NCI-H226 (cell line): ENCODE results near the gene SLC35A2.

Experiments
- DNase-seq: peaks from one replicate; pipeline ENCODE4 v3.0.0-alpha.2; 2015

Gene SLC35A2

DNA sequence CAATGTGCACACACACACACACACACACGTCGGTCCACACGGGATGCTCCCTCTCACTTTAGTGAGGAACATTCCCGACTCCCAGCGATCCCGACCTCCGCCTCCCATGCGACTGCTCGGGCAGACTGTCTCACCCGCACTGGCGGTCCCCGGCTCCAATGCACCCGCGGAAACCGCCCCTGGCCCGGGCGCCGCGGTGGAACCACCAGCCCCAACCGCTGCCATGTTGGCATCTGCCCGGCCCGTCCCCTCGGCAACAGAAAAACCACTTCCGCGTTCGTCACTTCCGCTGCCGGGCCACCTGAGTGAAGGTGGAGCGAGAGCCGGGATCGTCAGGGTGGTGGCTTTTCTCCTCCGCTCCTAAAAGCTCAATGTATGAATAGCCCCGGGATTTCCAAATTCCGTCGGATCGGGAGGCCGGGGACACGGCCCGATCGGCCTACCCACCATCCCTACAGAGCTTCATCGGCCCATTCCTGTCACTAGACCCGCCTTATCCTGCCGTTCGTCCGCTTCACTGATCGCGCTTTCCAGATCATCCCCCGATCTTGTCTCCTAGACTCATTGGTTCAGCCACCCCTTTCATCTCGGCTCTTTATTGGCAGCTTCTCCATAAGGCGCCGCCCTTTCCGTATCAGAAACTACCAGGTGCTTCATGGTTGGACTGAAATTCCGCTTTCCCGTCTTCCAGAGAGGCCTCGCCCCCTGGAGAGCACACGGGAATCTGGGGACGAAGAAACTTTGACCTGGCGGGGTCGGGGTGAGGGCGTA lies at the start of gene SLC35A2:
Gene SLC35A2, minus strand, starts transcription at position 235 of the 771 bp plus-strand sequence. Its CDS starts 10 bp downstream, at position 225.
- peak; percentile 80 for DNase-seq

DNA sequence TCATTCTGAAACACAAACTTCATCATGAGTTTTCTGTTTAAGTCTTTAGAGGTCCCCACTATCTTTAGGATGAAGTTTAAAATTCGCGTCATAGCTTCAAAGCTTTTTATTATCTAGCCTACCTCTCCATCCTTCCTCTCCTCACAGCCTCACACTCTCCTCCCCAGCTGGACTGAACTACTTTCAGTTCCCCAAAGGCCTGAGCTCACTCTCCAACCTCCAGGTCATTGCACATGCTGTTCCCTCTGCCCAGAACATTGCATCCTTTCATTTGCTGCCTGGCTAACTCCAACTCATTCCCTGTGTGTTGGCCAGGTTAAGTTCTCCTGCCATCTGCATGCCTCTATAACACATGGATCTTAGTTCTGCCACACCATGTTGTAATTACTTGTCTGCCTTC lies 48.8 kb upstream of the SLC35A2 start:
- DNase-seq: no peak

DNA sequence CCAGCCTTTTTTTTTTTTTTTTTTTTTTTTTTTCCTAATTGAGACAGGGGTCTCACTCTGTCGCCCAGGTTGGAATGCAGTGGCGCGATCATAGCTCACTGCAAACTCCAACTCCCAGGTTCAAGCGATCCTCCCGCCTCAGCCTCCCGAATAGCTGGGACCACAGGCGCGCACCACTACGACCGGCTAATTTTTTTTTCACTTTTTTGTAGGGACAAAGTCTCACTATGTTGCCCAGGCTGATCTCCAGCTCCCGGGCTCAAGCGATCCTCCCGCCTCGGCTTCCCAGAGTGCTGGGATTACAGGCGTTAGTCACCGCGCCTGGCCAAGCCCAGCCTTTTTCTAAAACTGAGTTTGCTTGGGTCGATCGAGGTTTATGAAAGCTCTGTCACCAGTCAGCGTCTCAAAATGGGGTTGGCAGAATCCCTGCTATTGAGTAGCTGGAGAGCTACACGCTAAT lies 47.2 kb upstream of the SLC35A2 start:
- peak; percentile 1 for DNase-seq

DNA sequence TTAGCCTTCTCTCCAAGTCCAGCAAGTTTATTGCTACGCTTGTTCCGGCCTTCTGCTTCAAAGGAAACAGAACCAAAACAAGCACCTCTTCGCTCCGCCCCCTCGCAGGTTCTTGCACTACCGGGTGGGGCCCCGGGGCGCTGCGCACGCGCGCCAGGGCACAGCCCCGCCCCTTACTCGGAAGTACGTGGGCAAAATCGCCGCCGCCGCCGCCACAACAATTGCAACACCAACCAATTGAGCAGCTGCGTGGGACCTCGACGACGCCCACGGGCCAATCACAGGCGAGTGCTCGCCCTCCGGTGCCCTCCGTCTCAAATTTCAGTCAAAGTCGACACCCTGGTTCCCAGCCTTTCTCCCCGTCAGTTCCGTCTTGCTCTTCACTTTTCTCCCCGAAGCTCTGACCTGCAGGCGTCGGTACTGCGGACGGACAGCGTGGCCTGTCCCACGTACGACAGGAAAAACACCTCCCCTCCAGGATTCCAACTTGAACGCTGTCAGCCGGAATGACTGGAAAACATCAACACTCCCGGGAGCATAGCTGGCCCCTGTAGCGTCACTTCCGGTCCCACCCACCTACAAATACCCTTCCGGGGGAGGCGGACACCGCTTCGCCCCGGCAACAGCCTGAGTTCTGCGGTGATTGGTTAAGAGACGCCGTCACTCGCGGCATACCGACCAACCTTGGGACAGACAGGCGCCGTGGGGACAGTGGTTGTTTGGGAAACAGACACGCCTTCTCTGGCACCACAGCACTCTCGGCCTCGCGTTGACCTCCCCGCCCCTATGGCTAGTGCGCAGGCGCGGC lies 46.6 kb upstream of the SLC35A2 start:
- DNase-seq: peak; percentile 91

DNA sequence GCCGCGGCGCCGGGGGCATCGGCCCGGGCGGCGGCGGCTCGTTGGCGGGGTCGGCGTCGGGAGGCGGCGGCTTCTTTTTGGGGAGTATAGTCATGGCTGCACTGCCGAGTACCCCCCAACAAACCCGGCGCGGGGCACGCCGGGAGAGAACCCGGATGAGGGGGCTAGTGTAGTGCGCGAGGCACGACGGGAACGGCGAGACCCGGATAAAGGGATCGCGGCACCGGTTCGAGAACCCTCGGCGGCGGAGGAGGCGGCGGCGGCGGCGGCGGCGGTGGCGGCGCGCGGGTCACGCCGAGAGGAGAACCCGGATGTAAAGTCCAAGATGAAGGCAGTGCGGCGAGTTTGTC lies 46.0 kb upstream of the SLC35A2 start, which contains the start of gene OTUD5:
Gene OTUD5, minus strand, starts transcription at position 131 of the 350 bp plus-strand sequence. Its CDS starts 37 bp downstream, at position 94.
- peak; percentile 51 for DNase-seq

DNA sequence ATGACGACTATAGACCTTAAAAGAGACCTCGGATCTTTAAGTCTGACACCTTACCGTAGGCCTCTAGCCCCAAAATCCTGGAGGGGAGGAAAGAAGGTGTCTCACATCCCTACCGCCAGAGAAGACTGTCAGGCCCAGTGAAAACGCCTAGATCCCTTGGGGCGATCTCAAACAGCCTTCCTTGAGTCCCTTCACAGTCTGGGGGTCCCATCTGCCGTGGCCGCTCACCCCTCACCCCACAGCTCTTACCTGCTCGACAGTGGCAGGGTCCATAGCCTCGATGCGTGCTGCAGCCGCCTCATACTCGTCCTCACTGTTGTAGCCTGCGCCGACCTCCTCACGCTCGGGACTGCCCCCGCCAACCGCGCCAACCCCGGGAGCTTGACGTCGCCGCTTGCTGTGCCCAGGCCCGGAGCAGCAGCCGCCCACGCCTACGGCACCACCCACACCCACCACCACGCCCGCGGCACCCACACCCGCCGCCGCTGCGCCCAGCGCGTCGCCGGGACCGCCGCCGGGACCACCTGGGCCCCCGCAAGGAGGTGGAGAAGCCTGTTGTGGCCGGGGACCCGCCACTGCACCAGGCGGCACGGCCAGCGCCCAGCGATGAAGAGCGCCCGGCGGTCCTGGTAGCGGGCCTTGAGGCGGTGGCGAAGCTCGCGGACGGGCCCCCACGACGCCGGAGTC lies 45.4 kb upstream of the SLC35A2 start:
- DNase-seq: no peak

DNA sequence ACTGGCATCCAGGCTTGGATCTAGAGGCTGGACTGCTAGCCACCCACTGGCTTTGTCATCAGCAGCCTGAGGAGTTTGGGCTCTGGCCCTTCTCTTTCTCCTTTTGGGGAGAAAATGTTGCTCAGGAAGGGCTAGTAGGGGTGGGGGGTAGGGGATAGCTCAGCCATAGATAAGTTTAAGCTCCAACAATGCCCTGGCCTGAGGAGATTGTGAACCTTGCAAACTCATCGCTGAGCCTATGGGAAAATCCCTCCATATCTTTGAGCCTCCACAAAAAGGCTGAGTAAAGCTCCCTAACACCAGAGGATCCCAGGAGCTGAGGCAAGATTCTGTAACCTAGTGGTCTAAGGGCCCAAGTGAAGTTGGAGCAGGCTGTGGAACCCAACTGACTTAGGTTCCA lies 37.1 kb upstream of the SLC35A2 start:
- DNase-seq: no peak

DNA sequence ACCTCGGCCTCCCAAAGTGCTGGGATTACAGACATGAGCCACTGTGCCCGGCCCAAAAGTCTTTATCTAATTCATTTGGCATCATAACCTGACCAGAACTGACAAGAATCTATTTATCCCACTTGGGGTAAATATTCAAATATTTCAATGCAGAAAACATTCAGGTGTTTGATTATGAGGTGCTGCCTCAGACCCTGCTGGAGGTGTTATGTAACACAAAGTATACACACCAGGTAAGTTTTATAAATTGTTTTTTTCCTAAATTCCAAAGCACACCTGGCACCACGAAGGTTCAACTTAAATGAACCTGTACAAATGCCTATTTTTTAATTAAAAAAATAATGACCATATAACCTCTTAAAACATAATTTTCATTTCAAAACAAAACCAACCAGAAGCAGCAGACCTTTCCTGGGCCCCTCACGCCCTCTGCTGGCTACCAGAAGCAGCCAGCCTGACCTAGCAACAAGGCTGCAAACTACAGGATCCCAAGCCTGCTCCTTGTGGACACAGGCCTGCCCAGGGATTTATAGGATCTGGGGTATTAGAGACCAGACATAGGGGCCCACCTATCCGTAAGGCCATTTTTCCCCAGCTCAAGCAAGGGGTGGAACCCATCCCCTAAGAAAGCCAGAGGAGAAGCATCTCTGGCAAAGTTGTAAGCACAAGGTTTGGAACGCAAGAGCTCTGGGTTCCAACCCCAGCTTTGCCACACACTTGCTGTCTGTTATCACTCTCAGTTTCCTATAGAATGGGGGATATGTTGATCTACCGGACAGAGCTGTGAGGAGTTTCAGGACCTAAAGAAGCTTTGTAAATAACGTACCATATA lies 34.3 kb upstream of the SLC35A2 start:
- no peak for DNase-seq

DNA sequence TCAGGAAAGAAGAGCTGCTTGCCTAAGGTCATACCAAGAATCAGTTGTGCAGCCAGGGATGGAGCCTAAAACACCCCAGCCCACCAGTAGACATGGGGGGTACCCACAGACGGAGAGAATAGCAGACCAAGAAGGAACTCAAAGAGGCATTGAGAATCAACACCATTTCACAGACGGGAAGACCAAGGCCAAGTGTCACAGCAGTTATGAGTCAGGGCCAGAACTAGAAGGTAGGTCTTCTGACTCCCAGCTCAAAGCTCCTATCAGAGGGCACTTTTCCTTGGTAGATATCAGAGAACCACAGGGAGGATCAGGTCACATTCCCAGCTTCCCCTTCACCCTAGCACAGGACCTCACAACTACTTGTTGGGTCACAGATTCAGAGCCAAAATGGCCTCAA lies 31.4 kb upstream of the SLC35A2 start:
- no peak for DNase-seq

DNA sequence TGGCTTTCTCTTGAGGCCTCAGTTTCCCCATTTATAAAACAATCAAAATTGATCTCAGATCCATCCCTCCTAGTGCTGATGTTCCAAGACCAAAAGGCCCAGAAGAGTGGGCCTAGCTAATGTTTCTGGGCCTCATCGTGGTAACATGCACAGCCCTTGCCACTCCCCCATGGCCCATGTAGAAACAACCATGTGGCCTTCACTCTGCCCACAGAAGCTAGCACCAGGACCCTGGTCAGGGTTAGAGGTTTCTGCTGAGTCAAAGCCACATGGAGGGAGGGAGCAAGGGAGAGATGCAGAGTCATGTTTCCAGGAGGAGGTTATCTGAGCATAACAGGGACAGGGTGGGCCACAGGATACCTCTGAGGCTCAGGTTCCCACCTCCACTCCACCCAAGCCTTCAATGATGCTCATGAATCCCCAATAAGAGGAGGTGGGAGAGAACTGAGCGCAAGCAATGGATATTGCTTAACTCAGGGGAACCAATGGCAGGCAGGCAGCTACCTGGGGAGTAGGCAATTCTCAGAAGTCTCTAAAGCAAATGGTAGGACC lies 29.0 kb upstream of the SLC35A2 start:
- no peak for DNase-seq

DNA sequence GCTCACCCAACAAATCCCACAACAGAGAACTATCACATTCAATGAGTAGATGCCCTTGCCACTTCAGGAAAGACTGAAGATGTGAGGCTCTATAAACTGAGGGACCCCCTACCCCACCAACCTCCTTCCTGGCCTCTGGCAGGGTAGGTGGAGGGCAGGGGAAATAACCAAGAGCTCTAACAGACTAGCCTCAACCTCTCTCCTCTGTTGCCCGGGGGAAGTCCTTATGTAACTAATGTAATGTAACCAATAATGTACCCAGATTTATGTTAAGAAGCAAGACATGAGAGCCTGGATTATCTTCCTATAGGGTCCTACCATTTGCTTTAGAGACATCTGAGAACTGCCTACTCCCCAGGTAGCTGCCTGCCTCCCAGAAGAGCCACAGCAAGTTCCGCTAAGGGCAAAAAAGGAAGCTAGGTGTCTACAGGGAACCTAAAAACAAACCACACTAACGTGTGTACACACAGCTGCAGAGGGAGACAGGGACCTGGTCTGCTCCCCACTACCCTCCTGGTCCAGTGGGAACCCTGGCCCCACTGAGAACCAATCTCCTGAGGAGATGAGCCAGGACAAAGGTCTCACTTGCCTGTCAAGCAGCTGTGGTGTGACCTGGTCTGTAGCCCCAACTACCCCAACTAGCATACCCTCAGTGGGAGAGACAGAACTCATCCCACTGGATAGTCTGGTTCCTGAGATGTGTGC lies 28.2 kb upstream of the SLC35A2 start:
- DNase-seq: no peak

DNA sequence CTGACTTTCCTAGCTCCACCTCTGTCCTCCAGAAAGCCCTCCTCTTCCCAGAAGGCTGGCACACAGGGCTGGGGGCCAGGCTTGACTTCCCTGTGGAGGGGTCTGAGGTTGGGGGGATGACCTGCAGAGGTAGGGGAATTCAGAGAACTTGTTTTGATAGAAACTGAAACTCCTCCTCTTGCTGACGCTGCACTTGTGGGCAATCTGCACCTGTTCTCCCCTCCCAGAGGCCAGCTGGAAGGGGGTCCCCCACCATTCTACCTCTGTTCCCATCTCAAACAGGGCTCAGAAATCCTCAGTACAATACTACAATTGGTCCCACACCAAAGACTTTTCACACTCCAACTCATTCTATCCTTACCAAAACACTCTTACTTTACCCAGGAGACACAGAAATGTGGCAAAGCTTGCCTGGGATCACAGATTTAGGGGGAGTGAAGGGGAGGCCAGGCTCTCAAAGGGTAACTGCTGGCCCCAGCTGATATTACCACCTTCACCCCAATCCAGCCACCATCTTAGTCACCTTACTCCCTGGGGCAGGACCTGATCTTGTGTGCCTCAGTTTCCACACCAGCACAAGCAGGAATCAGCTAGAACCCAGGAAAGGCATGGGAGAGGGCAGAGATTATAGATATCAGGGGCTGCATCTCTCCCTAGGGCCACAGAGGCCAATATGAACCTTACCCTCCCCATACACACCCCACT lies 27.4 kb upstream of the SLC35A2 start:
- DNase-seq: no peak

DNA sequence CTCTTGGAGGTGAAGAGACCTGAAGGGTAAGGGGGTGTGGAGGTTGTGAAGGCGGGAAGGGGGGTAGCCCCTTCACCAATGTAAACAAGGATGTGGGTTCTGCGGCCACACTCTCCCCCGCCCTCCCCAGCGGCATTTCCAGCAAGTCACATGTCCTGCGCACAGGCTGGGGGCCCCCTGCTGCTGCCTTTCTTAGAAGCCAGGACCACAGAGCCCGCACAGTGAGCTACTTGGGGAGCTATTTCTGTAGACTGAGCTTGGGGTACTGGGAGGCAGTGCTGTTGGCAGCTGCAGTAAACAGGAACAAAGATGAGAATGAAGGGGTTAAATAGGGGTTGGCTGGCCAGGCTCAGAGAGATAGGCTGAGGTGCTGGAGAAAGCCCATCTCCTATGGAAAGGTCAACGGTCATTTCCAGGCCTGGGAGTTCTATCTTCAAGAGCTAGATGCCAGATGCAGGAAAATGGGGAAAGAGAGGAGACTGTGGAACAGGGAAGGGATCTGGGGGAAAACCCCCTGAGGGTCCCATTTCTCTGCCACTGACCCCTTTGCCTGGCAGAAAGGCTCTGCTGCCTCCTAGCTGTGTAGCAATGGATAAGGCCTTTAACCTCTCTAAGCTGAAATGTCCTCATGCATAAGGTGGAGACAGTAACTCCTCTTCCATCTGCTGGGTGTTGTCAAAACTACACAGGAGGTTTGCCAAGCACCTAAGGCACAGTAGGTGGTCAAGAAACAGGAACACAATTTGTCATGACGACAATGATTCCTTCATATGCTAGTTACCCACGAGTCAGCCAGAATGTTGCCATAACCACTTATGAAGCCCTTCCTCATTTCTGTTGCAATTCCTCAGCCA lies 25.8 kb upstream of the SLC35A2 start:
- no peak for DNase-seq

DNA sequence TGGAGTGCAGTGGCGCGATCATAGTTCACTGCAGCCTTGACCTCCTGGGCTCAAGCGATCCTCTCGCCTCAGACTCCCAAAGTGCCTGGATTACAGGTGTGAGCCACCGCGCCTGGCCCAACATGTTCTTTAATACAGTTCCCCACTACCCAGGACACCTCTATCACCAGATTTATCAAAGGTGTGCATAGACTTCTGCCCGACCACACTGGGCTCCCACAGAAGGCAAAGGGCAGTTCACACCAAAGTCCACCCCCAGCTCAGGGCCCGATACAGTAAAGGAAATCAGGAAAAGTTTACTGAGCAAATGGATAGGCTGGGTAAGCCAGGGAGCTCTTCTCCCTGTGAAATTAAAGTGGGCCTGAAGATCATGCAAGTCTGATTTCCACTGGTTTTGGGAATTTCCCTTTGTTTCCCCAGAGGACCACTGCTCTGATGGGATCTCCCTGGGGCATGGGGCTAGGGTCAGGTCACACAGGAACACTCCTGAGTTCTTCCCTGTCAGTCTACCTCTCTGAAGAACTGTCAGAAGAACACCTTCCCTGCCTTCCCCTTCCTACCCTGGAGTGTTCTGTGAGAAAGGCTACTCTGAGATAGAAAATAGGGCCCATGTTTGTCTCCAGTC lies 25.1 kb upstream of the SLC35A2 start:
- no peak for DNase-seq

DNA sequence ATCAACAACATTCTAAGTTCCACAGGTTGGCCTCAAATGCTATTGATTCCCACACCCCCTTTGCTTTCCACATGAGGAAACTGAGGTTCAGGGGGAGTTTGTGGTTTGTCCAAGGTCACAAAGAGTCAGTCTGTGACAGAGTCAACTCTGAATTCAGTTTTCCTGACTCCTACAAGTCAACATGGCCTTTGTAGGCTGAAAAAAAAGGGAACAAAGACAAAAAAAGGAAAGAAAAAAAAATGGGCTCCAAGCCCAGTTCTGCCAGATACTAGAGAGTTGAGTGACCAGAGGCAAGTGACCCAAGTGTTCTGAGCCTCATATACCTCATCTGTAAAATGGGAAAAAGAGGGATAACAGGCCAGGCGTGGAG lies 23.8 kb upstream of the SLC35A2 start:
- DNase-seq: no peak

DNA sequence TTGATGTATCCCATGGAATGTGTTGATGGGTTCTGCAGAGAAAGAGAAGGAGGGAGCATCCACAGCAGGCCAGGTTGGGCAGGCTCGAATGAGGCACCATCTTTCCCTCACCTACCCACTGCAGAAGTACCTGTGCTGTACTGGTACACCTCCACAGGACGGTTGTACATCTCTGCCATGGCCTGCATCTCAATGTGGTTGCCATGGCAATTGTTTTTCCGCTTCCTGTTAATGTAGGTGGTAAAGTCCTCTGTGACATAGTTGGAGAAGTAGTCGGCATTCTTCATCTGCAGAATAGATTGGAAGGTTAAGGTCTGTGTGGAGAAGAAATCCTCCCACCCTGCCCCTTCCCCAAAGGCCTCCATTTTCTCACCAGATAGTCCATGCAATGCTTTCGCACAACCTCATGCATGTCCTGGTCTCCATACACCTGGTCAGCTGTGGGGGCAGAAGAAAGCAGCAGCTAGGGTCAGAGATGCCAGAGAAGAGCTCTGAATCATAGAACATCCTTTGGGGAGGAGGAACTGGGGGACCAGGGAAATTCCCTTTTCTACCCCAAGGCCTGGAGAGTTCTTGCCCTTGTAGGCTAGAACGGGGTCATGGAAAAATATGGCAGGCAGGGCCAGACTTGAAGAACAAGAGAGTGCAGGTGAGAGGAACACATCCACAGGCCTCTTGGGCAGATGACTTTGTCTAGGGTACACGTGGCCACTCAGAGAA lies 23.3 kb upstream of the SLC35A2 start:
- DNase-seq: no peak

DNA sequence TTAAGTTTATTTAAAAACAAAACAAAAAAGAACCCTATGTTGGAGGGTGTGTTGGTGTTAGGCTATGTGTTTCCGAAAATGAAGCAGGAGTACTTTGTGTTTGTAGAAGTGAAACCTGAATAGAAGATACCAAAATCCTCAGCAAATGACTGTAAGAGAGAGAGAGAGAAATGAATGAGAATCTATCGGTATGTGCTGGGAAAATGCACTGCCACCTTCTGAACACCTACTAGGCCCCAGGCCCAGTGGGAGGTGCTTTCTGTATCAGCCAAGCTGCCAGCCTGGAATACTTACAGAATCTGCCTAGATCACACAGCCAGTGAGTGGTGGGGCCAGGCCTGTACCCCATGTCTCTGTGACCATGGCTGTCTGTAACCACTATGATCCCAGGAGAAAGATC lies 22.3 kb upstream of the SLC35A2 start:
- no peak for DNase-seq

DNA sequence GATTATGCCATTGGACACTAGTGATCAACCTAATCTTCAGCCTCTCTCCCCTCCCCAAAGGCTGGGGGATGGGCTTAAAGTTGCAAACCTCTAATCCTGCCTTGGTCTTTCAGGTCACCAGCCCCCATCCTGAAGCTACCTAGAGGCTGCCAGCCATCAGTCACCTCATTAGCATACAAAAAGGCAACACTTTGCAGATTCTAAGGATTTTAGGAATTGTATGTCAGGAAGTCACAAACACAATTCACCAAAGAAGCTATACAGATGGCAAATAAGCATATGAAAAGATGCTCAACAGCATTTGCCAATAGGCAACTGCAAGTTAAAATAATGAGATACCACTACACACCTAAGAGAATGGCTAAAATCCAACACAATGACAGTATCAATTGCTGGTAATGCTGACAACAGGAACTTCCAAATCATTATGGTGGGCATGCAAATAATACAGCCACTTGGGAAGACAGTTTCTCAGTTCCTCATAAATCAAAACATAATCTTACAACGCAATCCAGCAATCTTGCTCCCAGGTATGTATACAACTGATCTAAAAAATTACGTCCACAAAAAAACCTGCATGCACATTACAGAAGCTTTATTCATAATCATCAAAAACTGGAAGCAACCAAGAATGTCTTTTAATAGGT lies 16.4 kb upstream of the SLC35A2 start:
- no peak for DNase-seq
